GM12865 (cell line): ENCODE results near the gene IPO5.

Source experiments
- DNase-seq: peaks from one replicate; pipeline ENCODE4 v3.0.0; 2010; ENCODE audit warnings: low read depth
- H3K4me3 ChIP-seq: 2 replicates; pipeline ENCODE4 v1.5.1; 2011; ENCODE audit warnings: mild to moderate bottlenecking, low read depth, low read length, control low read depth
- TF ChIP-seq, protein P1 (sequence below): IDR thresholded peaks from 2 replicates; pipeline ENCODE4 v1.5.1; 2011; ENCODE audit warnings: low read length, control low read depth, low read depth, inconsistent platforms; ENCODE audit not compliant: insufficient read depth; ENCODE audit errors: missing control alignments

The IPO5 gene

DNA sequence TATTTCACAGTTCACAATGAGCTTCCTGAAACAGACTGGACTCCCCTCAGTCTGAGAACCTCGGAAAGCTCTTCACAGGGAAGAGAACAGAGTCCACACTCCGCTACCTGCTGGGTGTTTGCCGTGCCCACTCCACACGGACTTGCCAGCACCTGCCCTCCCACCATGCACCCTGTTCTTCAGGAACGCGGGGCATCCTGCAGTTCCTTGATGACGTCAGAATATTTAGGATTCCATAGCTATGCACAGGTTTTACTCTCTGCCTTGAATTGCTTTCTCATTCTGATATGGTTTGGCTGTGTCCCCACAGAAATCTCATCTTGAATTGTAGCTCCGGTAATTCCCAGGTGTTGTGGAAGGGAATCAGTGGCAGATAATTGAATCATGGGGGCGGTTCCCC, 115.0 kb downstream of the IPO5 start:
- H3K4me3 ChIP-seq: no peak overlapping the region
- no peak for DNase-seq
- TF ChIP-seq, protein P1, sequence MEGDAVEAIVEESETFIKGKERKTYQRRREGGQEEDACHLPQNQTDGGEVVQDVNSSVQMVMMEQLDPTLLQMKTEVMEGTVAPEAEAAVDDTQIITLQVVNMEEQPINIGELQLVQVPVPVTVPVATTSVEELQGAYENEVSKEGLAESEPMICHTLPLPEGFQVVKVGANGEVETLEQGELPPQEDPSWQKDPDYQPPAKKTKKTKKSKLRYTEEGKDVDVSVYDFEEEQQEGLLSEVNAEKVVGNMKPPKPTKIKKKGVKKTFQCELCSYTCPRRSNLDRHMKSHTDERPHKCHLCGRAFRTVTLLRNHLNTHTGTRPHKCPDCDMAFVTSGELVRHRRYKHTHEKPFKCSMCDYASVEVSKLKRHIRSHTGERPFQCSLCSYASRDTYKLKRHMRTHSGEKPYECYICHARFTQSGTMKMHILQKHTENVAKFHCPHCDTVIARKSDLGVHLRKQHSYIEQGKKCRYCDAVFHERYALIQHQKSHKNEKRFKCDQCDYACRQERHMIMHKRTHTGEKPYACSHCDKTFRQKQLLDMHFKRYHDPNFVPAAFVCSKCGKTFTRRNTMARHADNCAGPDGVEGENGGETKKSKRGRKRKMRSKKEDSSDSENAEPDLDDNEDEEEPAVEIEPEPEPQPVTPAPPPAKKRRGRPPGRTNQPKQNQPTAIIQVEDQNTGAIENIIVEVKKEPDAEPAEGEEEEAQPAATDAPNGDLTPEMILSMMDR: no peak

DNA sequence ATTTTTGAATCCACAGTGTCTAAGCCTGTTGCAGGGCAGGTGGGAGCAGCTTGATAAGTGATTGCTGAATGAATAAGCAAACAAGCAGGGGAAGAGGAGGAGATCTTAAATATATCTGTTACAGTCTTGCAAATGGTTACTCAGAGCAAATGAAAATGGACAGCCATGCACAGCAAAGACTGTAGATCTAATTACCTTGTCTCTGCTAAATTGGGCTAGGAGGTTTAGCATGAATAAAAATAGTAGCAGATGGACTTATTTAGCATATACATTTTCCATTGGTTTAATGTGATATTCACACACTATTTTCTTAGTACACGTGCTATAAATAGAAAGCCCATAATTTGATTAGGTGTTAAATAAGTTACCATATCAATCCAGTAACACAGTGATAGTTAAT, 116.5 kb downstream of the IPO5 start:
- TF ChIP-seq, protein P1: no peak
- no peak for DNase-seq
- H3K4me3 ChIP-seq: no peak overlapping the region

DNA sequence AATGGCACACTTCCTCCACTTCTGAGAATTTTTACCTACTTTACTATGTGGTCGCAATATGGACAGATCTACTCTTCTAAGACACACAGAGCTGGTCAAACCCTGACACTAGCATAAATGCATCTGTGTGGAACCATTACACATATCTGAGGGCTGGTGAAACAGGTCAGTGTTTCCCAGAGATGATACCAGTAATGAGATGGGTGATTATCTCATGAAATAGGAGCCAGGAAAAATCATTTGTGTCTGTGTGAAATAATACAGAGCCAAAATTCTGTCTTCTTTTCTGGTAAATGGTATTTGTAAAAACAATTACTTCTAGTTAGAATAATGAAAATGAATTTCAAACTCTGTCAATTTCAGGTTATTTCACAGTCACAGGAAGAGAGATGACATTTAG, 117.8 kb downstream of the IPO5 start:
- no peak for DNase-seq
- TF ChIP-seq, protein P1: no peak
- no peak overlapping the region for H3K4me3 ChIP-seq

- no peak overlapping the region for H3K4me3 ChIP-seq
- TF ChIP-seq, protein P1: no peak
- no peak for DNase-seq
Measured at GRCh38 chr13:98072476-98072875, 119.0 kb downstream of the IPO5 start.
